Superior temporal gyrus (tissue), 1 donor: ENCODE data around the gene COLEC12.
A peak's percentile ranks its signal among the peaks of the same experiment; 100 is the strongest.

Experiments used
- DNase-seq: peaks from one replicate; pipeline ENCODE4 v3.0.0-alpha.2; 2016; ENCODE audit errors: extremely low spot score

The COLEC12 gene

DNA sequence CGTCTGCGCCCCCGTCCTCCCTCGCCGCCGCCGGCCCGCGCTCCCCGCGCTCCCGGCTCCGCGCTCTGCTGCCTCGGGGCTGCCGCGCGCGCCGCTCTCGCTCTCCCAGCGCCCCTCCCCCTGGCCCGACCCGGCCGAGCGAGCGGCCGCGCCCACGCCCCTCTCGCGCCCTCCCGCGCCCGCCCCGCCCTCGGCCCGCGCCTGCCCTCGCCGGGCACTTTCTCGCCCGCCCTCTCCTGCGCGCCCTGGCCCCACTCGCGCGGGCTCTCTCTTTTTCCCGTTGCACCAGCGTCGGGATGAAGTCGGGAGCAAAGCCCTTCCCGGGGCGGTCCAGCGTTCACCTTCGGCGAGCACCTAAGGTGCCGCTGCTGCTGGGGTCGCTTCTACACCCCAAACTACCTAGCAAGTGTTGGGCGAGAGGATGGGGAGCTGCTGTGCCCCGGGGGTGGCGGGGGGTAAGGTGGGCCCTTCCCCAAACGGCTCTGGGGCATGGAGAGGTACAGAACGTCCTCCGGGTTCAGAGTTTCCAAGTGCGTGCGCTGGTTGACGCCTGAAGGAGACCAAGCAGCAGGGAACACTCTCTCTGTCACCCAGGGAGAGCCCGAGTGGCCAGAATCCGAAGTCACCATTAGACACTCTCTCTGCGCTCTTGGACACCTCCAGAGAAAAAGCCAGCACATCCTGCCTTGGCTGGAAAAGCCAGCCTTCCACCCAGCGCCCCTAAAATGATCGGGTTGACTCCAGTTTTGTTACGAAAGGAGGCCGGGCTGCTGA, at the start of gene COLEC12:
Gene COLEC12, minus strand, starts transcription at position 70 of the 774 bp plus-strand sequence. CDS start 187 bp downstream, outside the sequence.
- no peak for DNase-seq

DNA sequence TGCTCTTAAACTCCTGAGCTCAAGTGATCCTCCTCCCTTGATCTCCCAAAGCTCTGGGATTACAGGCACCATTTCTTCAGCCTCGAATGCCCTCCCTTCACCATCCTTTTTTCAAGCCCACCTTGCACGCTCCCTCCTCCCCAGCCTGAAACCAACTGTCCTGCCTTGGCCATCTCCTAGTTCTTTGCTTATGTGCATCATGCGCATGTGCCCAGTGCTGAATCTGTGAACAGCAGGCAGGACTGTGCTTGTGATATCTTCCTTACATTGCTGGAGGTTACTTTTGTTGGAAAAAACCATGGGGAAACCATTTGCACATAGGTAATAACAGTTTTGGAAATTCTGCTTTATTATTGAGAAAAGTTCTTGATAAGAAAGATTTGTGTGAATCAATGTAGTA, 49.5 kb upstream of the COLEC12 start:
- no peak for DNase-seq

DNA sequence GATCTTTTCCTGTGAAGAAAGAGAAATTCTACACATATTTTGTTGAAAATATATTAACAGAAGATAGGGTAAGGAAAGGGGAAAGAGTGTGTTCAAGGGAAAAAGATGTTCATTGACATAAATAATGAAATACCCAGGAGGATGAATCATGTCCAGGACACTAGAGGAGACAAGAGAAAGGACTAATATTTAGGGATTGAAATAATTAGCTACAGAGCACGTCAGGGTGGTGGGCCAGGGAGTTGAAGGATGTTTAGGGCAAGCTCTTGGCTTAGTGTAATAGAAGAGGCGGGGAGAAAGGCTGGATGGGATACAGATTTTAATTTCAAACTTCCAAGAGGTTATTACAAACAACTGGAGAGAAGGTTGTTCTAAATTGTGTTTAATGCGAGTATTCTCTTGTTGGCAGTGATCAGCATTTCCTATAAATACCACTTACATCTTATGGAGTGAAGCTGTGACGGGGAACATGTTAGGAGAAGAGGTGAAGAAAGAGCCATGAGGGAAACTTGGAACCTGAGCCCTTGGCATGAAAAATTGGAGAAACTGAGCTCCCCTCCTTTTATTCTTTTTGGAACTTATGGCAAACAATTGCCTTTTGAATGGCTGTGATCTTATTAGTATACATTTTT, 43.1 kb upstream of the COLEC12 start:
- no peak for DNase-seq

DNA sequence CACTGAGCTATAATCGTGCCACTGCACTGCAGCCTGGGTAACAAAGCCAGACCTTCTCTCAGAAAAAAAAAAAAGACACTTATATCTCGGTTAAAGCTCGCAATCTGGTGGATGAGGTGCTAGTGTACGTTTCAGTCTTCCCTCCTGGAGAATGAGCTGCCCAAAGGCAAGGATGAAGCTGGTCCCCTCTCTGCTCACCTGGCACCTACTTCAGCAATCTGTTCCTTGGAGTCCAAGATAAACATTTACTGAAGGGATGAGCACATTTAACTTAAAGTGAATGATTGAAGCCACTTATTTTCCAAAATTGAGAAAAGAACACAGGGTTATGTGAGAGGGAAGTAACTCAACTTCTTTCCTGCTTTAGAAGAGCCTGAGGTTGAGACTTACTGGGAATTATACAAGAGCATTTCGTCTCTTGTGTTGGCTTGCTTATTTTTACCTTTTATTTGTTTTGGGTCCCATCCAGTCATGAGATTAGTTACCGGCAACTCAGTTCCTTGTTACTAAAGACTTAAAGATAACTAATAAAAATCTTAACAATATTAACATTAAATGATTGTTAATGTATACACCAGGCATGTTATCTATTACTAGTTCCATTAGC, 33.6 kb upstream of the COLEC12 start:
- DNase-seq, result no peak

DNA sequence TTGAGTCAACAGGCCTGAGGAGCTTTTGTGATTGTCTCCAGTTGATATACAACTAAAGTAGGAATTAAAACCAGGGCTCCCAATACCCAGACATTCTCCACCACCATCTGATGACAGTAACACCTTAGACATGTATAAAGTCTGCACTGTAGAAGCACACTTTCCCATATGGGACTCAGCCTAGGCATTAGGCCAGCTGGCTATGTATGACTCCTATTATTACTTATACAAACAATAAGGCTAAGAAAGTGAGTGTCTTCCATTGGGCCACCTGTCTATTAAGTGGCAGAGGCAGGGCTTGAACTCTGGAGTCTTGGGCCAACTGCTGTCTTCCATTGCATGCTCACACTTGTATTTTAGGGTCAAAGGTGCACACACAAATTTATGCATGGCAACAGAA, 32.1 kb upstream of the COLEC12 start:
- no peak for DNase-seq

DNA sequence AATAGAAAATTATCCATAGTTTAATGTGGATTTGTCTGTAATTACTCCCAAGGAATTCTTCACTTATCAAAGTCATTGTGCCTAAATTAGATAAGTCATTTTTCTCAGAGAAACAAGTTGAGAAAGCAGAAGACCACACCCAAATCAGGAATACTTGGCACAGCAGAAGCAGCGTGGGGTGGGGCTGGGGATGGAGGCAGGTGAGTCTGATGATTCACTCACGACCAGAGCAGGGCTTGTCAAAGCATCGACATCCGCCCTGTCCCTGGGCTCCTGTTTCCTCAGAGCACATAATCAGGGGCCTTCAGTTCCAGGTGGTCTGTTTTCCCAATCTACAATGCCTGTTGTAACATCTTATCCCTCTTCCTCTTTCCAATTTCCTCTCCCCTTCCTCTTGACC, 31.5 kb upstream of the COLEC12 start:
- no peak for DNase-seq

DNA sequence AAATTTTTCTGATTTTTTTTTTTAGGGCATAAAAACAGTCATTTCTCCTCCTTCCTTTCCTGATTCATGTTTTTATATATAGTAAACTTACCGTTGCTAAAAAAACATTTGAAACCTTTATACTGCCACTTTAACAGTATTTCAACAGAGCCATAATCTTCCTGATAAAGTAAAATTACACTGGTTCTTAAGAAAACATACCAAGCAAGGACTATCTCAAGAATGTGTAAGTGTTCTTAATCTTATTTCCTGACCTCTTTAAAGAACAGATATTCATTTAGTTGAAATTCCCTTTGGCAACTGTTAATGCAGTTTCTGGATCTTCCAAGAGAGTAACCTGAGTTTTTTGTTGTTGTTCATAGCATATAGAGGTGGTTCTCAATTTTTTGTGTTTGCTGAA, 26.6 kb upstream of the COLEC12 start:
- no peak for DNase-seq

DNA sequence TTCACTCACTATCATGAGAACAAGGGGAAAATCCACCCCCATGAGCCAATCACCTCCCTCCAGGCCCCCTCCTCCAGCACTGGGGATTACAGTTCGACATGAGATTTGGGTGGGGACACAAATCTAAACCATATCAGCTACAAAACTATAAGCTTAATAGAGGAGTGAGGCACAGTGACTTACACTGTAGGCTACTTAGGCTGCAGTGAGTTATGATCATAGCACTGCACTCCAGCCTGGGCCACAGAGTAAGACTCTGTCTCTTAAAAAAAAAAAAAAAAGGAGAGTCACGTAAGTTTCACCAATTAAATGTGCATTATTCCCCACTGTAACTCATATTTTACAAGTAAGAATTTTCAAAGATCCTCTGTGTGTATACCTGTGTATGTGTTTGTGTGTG, 26.2 kb upstream of the COLEC12 start:
- no peak for DNase-seq

DNA sequence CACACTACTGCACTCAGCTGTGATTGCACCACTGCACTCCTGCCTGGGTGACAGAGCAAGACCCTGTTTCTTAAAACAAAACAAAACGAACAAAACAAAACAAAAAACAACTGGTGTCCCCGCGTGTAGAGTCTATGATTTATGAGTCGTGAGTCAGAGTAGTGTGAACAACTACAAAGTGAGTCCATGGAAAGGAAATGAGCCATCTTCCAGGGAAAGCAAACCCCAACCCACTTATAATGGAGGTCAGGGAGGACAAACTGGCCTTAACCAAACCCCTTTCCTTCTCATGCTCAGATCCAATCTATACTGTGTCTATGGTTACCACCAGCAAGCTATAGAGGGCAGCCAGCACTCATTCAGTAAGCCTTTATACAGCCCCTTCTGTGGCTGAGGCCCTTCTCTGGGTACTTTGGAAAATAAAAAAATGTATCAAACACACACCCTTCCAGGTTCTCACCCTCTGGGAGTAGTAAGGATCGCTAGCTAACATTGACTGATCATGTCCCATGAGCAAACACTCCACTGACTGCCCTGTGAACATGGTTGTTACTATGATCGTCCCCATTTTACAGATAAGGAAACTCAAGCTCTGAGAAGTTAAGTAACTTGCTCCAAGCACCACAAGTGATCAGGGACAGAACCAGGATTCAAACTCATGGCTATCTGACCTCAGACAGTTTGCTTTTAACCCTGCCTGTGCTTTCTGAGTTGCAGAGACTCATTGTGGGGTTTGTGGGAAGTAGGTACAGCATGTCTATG, 24.7 kb upstream of the COLEC12 start:
- DNase-seq, result no peak

DNA sequence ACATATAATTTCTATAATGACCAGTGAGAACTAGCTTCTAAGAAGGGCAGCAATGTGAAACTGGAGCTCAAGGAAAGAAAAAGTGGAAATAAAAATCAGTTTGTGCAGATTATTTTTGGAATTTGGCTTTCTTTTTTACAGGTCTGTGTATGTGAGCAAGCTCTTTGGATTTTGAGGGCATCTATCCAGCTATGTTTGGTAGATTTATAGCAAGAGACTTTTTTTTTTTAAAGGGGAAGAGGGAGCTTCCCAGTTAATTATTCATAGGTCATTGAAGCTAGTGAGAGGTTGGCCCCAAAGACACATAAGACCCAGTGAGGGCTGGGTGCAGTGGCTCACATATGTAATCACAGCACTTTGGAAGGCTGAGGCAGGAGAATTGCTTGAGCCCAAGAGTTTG, 24.0 kb upstream of the COLEC12 start:
- DNase-seq, result no peak

DNA sequence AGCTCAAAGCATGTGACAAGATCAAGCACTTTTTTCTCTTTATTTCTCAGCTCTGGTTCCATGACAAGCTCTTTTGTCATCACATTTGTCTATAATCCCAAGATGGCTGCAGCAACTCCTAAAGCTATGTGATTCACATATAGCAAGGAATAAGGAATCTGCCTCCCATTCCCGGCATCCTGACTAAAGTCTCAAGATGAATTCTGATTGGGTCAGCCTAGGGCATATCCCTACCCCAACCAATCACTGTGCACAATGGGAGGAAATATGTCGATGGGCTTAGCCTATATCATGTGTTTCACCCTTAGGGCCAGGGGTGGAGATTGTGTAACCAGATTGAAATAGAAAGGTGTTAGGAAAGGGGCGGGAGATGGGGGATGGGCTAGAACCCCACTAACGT, 23.1 kb upstream of the COLEC12 start:
- DNase-seq, result no peak

DNA sequence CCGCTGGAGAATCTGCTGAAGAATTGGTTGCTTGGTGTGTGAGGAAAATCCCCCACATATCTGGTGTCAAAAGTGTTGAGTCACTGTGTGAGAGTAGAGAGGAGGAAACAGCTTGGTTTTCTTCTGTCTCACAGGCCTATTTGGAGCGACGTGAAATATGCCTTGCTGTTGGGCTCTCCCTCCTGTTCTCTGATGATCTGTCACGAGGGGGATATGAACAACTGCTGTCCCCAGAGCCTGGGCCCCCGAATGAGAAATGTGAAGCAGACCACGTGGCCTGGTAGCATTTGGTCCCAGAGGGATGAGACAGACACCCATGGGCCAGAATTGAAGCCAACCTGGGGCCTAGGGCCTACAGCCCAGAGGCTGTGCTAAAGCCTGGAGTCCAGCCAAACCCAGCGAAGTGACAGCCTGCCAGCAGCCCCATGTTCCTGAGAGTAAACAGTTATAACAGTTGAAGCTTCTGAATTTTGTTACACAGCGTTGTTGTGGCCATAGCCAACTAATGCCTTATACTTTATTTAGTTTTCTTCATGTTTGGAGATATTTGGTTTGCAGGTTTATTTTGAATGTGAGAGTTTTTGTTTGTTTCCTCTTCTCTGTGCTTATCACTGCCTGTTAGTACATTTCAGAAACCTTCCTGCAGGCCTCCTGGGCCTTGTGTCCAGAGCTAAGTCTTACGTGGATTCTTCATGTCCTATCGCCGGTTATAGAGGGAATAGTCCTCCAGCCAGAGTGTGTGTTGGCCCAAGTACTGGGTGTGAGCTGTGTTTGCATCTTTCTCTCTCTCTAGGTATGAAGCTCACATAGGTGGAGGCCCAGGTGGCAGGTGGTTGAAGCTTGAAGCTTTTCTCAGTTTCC, 18.7 kb upstream of the COLEC12 start:
- DNase-seq, result peak; percentile 26

DNA sequence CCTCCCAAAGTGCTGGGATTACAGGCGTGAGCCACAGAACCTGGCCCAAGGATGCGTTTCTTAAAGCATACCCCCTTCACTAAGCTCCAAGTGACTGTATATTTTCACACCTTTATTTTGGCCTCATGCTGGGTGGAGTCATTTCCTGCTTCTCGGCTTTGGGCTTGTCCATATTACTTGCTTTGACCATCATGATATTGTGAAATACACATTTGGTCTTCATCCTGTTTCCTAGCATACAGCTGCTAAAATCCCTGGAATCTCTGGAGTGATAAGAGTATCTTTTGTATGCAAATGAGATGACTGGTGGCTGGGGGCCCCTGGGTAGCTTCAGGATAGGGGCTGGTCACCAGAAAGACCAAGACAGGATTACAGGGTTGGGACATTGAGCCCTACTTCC, 17.6 kb upstream of the COLEC12 start:
- no peak for DNase-seq

DNA sequence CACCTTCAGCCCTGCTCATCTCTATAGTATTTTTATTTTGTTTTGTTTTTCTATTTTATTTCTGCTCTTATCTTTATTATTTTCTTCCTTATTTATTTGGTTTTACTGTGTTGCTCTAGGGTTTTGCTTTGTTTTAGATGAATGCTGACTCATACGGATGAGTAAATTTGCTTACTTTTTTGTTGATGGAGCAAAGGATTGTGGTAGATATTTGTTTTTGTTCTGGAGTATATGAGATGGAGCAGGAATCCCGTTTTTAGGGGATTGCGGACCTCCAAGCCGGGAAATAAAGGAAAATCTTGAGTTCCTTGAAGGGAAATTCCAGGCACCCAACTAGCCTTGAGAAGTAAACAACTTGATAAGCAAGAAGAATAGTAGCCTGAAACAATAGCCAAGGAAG, 15.3 kb upstream of the COLEC12 start:
- no peak for DNase-seq

DNA sequence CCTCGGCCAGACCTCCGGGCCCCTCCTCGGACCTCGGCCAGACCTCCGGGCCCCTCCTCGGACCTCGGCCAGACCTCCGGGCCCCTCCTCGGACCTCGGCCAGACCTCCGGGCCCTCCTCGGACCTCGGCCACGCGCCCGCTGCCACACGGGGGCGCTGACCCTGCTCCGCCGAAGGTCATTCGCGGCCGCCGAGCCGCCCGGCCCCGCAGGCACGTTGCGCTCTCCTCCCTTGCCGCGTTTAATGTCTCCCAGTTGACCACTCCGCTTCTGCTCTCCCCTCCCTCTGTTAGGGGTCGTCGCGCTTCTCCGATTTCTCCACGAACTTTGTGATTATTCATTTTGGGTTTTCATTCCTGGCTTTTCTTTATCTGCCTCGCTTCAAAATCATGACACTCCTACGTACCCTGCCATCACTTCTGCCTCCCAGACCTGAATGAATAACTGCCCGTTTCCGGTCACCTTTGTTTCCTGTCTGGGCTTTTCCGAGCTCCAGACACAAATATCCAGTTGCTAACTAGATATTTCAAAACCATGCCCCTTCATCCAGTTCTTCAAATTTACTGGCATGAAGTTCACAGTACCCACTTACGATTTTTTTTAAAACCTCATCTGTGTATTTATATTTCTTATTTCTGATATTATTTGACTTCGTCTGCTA, 14.8 kb upstream of the COLEC12 start:
- no peak for DNase-seq

DNA sequence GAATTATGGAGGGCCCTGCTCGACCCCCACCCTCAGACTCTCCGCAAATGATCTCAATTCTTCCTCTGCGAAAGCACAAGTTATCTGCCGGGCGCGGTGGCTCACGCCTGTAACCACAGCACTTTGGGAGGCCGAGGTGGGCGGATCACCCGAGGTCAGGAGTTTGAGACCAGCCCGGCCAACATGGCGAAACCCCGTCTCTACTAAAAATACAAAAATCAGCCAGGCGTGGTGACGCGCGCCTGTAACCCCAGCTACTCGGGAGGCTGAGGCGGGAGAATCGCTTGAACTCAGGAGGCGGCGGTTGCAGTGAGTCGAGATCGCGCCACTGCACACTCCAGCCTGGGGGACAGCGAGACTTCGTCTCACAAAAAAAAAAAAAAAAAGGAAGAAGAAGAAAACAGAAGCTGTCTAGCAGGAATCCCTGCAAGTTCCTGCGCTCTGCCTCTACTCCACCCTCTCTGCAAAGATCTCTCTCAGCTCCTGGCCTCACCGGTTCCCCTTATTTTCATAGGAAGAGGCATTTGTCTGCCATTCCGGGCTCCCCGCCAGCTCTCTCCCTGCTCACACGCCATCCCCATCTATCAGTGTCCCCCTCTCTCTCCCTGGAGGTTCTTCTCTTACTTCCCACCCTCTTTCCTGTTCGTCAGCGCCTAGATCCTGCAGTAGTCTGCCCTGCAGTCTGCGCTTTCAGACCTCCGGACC, 13.5 kb upstream of the COLEC12 start:
- no peak for DNase-seq

DNA sequence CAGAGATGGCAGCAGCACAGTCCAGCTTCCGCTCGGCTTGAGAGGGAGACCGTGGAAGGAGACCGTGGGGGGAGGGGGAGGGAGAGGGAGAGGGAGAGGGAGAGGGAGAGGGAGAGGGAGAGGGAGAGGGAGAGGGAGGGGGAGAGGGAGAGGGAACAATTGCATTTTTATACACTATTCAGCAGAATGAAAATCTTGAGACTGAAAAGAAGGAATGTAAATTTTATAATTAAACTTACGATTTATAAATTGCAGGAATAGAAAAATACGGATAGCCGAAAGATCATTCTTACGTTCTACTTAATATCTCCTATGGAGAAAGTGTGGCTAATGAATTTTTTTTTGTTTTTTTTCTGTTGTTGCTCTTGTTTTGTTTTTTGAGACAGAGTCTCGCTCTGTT, 12.5 kb upstream of the COLEC12 start:
- no peak for DNase-seq

DNA sequence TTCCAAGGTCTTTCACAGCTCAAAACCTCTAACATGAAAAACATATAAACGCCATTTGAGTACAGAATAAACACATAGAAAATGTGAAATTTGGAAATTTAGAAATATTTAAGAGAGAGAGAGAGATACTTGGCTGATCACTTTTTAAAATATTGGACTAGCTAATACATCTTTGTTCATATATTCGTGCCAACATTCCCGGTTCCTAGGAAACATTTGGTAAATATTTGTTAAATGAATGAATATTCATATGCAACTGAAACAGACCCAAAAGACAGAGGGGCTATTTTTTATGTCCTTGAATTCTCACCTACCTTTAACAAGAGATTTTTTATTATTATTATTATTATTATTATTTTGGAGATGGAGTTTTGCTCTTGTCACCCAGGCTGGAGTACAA, 8.3 kb upstream of the COLEC12 start:
- DNase-seq, result no peak

DNA sequence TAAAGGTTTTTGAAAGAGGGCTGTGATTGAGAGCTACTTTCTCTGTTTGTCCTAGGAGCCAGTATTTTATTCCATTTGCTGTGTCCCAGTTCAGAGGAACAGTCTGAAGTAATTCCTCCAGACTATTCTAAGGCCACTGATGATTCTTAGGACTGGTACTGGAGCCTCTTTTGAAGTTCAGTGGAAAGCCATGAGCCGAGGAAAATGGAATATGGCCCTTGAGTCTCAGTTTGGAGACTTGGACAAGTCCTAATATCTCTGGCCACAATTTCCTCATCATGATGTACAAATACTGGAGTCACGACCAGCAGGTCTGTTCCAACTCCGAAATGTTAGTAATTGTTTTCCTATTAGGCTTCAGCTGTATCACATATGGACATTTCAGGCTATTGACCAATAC, 7.1 kb upstream of the COLEC12 start:
- no peak for DNase-seq

DNA sequence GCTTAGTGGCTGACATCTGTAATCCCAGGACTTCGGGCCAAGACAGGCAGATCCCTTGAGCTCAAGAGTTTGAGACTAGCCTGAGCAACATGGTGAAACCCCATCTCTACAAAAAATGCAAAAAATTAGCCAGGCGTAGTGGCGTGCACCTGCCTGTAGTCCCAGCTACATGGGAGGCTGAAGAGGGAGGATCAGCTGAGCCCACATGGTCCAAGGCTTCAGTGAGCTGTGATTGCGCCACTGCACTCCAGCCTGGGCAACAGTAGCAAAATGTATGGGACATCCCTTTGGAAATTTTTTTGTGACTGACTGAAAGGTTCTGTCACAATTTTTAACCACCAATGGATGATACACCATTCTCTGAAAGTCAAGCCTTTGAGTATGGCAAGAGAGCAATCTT, 6.3 kb upstream of the COLEC12 start:
- no peak for DNase-seq
